Measurements from ENCODE around the gene FGGY.

DNA sequence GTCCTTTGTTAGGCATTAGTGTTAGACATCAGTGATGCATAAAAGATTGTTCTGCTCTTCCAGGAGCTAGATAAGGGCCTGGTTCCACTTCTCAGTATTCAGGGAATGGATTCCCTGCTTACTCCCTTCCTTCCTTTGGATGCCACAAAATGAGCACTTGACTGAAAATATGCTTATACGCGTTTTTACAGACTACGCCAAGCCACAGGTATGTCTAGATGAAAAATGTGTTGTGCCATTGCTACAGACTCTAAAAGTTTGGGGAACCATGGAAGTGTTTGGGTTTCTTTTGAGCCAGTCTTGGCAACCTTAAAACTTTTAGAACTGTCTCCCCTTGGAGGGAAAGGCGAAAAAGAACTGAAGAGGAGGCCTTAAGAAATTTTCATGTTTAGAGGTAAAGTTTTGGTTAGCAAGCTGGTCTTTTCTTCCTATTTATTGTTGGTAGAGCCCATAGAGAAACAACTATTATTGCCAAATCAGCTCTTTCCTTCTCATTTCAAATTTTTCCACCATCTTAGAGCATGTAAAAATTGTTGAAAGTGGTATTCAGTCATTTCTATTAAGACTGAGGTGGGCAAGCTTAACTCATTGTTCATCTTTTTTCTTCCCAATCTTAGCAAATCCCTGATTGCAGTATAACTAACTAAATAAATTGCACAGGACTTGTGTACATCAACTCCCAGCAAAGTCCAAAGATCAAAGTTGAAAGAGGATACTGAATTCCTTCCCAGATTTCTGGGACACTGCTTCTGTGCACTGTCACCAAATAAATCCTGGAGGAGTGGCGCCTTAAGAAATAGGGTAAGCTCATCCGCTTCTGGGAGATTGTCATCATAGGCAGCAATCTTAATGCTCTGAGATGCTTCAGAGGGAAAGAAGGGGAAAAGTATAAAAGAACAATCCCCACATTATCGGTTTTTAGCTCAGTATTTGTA is 18.9 kb downstream of the FGGY start:
- TF ChIP-seq, protein P1, sequence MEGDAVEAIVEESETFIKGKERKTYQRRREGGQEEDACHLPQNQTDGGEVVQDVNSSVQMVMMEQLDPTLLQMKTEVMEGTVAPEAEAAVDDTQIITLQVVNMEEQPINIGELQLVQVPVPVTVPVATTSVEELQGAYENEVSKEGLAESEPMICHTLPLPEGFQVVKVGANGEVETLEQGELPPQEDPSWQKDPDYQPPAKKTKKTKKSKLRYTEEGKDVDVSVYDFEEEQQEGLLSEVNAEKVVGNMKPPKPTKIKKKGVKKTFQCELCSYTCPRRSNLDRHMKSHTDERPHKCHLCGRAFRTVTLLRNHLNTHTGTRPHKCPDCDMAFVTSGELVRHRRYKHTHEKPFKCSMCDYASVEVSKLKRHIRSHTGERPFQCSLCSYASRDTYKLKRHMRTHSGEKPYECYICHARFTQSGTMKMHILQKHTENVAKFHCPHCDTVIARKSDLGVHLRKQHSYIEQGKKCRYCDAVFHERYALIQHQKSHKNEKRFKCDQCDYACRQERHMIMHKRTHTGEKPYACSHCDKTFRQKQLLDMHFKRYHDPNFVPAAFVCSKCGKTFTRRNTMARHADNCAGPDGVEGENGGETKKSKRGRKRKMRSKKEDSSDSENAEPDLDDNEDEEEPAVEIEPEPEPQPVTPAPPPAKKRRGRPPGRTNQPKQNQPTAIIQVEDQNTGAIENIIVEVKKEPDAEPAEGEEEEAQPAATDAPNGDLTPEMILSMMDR (IDR thresholded peaks at IDR 0.05; ENCODE audit: insufficient read depth, low read length, poor library complexity, severe bottlenecking): no peak
- TF ChIP-seq EZH2phosphoT487 (conservative IDR thresholded peaks at IDR 0.05; ENCODE audit: low read length): no peak
